HG02852 (cell line): ENCODE results near the gene VPS51.
"Not testable (repeated sequence)": the region's sequence is repeated elsewhere in the genome, so short reads cannot be mapped to it uniquely, and the experiment has no call there.

Experiments used
- ATAC-seq: cut with Tn5 transposase; IDR thresholded peaks from one replicate; pipeline ENCODE4 v1.9.1; 2021; ENCODE audit warnings: mild to moderate bottlenecking, moderate library complexity; ENCODE audit not compliant: unreplicated experiment

Gene VPS51

DNA sequence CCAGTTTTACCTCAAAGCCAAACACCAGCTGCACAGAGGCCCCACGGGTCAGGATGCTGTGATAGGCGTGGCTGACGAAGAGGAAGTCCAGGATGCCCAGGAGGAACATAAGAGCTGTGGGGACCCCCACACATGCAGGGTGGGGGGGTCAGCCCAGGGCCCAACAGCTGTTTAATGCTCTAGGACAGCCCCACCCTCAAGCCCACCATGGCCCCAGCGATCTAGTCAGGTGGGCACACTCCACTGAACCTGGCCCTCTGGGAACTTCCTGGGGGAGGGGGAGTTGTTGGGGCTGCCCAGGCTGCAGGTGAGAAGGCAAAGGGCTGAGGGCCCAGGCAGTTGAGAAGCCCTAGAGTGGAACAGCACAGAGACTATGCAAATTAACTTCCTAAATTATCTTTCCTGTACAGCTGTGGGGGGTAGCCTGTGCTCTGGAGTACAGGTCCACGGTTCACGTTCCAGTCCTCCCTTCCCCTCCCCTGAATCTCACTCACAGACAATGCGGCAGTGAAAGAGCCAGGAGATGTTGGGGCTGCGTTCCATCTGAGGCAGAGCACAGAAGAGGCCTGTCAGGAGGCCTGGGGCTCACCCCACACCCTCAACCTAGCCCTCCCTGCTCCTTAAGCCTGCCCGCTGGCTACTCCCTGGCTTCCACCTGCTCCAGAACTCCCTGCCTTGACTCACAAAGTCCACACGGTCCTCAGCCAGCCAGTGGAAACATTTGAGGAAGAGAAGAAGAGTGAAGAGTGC, 36.4 kb downstream of the VPS51 start:
- peak; percentile 54 for ATAC-seq

DNA sequence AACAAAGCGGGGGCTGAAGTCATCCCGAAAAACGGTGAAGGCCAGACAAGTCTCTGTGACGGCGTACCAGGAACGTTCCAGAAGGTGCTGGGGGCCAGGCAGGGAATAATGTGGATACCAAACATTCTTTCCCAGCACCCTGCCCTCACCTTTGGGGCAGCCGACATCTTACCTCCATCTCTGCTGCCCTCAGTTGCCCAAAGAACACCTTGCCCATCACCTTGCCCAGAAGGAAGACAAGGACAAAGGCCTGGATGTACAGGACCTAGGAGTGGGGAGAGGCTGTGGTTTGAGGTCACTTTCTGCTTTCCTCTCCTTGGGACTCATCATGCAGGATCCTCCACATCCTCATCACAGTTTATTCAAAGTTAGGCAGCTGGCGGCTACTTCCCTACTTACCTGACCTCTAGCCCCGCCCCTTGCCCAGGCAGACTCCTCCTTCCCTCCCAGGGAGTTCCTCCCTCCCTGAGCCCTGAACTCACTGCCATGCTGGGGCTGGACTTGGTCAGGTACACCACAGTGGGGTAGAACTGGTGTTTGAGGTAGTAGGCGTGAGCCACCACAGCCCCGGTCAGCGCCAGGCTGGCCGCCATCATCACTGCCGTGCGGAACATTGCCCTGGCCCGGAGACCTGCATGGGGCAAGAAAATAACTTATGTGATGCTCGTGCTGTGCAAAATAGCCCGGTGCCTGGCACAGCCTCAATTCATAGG, 37.1 kb downstream of the VPS51 start:
- no peak for ATAC-seq

DNA sequence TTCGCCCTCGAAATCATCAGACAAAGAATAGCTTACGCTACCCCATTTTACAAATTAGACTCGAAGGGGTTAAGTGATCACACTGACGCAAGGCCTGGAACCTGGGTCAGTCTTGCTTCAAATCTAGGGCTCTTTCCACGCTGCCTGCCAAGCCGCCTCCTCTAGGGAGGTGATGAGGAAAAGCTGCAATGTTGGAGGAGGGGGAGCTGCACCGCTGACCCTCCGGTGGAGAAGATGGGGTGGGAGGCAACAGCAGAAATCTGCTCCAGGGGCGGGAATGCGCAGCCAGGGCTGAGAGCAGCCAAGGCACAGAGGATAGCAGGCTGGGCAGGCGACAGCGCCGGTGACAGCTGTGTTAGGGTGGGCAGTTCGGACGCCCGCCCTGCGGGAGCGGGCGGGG, 37.7 kb downstream of the VPS51 start:
- no peak for ATAC-seq

DNA sequence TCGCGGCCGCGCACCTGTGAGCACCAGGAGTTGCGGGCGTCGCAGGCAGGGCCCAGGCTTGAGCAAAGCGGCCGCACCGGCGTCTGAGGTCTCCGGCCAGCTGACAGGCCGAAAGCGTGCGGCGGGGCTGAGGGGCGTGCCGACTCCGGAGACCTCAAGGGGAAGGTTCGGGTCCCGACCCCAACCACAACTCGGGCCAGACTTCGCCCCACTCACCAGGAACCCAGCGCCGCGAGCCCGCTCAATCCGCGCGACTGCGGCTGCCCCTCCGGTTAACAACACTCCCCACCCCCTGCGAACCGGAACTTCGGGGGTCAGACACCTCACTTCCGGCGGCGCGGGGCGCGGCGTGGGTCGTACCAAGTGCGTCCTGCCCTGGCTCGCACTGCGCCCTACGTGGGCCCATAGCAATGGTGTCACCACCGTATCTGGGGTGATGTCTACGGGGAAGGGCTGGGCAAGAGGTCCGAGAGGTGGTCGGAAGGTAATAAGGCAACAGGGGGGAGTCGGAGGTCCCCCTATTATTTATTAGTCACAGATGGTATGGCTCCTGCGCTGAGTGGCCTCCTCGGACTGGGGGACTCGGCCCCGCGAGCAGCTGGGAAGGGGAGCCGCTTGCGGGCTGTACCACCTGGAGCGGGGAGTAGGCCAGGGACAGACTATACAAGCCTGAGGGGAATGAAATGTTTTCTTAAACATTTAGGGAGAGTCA, 38.4 kb downstream of the VPS51 start, which contains the start of gene SYVN1:
Gene SYVN1, minus strand, starts transcription at position 280 of the 712 bp plus-strand sequence. CDS start 918 bp downstream, outside the sequence.
- ATAC-seq: peak; percentile 54

DNA sequence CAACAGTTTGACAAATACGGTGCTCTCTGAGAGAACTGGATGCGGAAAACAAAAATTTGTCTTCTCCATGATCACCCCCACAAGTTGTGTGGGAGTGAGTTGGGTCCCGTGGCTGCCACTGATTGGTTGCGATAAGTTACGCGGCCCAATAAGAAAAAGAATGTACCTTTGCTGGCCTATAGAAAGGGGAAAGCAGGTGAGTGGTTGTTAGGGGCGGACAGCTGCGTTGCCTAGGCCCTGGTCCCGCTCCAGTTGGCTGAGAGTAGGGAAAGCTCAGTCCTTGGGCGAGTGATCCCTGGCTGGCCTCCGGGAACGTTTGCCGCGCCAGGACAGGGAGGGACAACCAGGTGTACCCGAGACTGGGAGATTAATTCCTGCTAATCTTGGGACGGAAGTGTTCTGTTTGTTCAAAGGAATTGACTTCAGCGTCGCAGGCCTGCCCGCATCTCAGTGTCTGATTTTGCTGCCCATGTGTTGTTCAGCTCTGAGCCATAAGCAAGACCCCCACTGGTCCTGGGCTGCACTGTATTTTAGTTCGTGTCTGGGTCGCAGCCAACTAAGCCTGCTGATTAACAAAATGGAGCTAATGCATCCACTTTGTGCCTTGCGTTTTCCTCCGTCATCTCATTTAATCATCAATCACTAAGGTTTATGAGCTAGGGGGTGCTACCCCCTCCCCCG, 39.1 kb downstream of the VPS51 start:
- ATAC-seq: peak; percentile 66

DNA sequence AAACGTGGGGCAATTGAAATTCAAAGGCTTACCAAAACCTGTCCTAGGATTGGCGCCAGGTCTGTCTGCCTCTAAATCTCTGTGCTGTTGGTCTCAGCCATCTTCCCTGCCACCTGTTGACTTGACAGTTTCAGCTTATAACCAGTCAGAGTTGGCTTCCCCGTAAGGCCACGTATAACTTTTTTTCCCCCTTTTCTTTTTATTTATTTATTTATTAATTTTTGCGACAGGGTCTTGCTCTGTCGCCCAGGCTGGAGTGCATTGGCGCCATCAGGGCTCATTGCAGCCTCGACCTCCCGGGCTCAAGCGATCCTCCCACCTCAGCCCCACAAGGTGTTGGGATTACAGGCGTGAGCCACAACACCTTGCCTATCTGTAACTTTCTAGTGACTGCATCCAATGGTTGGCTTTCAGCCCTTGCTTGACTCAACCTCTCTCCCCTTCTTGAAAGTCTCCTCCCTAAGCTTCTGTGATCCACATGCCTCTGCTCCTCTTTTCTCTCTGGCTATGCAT, 39.7 kb downstream of the VPS51 start:
- ATAC-seq: no peak

DNA sequence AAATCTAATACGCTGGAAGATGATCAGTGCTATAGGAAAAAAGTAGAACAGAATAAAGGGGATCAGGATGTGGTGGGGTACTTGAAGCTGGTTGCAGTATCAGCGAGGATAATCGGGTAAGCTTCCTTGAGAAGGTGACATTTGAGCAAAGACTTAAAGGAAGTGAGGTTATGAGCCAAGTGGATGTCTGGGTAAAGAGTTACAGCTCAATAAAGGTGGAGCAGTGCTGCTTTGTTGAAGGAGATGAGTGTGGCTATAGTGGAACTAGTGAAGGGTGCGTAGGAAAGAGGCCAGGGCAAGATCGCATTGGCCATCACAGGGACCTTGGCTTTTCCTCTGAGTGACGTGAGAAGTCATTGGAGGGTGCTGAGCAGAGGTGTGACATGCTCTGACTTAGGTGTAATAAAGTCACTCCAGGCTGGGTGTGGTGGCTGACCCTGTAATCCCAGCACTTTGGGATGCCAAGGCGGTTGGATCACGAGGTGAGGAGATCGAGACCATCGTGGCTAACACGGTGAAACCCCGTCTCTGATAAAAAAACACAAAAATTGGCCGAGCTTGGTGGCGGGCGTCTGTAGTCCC, 40.6 kb downstream of the VPS51 start:
- no peak for ATAC-seq

DNA sequence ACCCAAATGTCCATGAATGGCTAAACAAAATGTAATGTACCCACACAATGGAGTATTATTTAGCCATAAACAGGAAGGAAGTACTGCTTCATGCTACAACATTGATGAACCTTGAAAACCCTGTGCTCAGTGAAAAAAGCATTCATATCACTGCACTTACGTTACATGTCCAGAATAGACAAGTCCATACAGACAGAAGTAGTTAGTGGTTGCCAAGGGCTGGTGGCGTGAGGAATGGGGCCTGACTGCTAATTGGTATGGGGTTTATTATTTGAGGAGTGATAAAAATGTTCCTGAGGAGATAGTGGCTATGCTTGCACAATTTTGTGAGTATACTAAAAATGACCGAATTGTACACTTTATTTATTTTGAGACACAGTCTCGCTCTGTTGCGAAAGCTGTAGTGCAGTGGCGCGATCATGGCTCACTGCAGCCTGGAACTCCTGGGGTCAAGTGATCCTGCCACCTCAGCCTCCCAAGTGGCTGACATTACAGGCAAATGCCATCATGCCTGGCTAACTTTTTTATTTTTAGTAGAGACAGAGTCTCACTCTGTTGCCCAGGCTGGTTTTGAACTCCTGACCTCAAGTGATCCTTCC, 46.0 kb downstream of the VPS51 start:
- ATAC-seq: no peak

DNA sequence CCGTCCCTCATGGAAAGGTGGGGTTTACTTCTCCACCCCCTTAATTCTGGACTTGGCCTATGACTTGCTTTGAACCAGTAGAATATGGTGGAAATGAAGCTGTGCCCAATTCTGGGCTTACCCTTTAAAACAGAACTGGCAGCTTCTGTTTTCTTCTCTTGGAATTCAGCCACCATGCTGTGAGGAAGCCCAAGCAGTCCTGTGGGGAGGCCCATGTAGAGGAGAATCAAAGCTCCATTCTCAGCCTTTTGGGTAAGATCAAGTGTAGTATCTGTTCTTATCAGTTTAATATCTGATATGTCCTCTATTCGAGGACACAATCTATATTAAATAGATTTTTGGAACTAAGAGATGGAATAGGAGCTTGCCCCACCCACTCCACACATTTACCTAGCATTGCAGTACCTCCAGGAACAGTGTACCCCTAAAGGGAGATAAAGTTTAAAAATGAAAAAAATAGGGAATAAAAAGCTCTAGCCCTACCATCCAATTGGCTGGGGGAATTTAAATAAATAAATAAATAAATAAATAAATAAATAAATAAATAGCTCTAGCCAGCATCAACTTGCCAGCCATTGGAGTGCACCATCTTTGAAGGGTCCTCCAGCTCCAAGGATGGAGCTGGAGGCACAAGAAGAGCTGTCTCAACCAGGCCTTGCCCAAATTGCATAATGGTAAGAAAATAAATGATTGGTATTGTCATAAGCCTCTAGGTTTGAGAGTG, 51.5 kb downstream of the VPS51 start:
- ATAC-seq: no peak

DNA sequence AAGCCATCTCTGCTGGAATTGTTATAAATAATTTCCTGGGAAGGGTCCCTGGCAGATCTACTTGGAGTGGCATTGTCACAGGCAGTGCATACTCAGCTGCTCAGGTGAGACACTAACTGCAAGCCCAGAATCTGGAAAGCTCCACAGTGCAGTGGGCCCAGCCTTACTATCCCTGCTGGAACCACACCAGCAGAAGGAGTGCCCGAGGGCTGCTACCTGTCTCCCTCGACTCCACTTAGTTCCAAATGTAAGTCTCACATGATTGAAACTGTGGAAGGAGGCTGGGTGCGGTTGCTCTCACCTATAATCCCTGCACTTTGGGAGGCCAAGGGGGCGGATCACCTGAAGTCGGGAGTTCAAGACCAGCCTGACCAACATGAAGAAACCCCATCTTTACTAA, 52.6 kb downstream of the VPS51 start:
- ATAC-seq: no peak

DNA sequence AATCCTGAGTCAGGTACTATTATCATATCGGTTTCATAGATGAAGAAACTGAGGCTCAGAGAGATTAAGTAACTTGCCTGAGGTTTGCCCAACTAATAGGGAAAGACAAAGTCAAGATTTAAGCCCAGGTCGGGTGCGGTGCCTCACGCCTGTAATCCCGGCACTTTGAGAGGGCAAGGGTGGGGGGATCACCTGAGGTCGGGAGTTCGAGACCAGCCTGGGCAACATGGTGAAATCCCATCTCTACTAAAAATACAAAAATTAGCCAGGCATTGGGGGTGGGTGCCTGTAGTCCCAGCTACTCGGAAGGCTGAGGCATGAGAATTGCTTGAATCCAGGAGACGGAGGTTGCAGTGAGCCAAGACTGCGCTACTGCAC, 54.1 kb downstream of the VPS51 start:
- not testable (repeated sequence) for ATAC-seq

DNA sequence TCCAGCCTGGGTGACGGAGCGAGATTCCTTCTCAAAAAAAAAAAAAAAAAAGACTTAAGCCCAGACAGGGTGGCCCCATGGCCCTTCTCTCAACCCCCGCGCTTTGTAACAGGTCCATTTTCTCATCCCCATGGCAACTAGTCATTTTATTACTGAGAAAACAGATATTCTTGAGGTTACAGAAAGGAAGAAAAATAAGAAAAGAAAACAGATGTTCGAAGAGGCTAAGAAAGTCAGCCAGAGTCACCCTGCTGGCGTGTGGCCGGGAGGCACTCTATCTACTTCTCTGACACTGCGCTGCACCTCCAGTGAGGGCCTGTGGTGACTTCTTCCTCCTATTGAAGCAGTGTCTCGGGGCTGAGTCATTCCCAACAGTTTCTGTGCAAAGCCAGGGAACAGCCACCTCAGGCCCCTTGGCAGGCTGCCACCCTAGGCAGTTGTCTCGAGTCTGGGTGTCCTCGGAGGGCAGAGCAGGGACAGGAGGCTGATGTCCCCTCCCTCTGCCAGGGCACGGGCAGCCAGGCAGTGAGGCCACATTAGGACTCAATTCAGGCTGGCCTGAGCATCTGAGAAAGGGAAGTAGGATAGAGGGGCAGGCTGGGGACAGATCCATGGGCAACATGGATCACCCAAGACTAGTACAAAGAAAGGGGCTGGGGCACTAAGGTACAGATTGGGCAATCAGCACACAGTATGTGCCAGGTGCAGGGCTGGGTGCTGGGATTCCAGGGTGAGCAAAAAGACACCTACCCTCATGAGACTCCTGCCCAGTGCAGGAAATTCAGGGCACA, 54.7 kb downstream of the VPS51 start:
- ATAC-seq: no peak

DNA sequence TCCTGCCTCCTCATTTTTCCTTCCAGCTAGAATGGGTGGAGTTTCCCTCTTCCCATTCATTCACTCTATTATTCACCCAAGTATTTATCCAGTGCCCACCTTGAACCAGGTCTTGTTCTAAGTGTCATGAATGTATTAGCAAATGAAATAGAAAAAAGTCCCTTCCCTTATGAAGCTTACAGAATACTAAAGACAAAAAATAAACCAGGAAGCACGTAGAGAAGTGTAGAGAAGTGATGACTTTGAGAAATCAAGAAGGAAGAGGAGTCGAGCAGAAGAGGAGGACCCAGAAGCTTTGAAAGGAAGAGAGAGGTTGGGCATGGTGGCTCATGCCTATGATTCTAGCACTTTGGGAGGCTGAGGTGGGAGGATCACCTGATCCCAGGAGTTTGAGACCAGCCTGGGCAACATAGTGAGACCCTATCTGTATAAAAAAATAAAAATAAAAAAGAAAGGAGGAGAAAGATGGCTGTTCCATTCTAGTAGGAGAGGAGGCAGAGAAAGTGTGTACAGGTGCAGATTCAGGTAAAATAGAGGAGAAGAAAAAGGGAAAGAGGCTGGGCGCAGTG, 55.4 kb downstream of the VPS51 start:
- no peak for ATAC-seq

DNA sequence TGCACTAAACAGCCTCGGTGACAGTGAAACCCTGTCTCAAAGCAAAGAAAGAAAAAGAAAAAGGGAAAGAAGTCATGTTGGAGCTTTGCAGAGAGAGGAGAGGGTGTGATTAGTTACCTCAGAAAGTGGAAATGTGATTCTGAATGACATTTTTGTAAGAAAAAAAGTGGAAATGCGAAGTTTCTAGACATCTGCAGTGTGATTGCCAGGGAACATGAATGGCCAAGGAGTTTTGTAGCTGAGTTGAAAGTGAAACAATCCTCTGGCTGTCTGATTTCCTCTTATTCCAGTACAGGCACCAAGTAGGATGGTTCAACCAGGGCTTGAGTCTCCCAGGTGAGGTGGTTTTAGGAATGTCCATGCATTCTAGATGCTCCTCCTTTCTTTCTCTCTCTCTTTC, 56.1 kb downstream of the VPS51 start:
- no peak for ATAC-seq

DNA sequence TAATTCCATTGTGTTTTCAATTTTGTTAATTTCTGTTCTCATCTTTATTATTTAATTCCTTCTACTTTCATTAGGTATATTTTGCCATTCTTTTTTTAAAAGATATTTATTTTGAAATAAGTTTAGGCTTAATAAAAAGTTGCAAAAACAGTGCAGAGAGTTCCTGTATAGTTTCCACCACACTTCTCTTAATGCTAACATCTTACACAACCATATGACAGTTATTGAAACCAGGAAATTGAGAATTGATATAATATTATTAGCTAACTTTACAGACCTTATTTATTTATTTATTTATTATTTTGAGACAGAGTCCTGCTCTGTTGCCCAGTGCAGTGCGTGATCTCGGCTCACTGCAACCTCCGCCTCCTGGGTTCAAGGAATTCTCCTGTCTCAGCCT, 60.2 kb downstream of the VPS51 start:
- no peak for ATAC-seq

DNA sequence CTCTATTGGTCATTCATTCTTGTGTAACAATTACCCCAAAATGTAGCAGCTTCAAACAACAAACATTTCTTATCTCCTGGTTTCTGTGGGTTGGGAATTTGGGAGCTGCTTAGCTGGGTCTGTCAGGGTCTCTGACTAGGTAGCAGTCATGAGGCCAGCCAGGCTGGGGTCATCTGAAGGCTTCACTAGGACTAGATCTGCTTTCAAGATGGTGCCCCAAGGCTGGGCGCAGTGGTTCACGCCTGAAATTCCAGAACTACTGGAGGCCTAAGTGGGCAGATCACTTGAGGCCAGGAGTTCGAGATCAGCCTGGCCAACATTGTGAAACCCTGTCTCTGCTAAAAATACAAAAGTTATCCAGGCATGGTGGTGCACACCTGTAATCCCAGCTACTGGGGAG, 60.9 kb downstream of the VPS51 start:
- ATAC-seq: no peak

DNA sequence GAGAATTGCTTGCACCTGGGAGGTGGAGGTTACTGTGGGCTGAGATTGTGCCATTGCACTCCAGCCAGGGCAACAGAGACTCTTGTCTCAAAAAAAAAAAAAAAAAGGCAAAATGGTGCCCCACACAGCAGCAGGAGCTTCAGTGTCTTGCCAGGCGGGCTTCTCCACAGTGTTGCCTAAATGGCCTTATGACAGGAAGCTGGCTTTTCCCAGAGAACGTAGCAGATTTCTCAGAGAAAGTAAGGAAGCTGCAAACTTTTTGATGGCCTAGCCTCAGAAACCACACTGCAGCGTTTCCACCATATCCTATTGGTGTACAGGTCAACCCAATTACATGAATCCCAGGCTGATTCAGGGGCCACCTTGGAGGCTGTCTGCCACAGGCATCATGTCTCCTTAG, 61.3 kb downstream of the VPS51 start:
- ATAC-seq: no peak

DNA sequence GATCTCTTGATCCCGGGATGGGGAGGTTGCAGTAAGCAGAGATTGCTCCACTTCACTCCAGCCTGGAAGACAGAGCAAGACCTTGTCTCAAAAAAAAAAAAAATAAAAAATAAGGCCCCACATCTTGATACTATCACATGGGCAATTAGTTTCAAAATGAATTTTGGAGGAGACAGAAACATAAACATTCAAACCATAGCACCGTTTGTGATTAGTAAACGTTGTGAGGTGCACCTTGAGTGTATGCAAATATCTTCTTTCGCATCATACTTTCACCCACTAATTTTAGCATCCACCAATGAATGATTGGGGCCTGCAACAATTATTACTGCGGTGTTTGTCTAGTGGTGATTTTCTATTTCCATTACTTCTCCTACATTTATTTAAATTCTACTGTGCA, 63.0 kb downstream of the VPS51 start:
- no peak for ATAC-seq

DNA sequence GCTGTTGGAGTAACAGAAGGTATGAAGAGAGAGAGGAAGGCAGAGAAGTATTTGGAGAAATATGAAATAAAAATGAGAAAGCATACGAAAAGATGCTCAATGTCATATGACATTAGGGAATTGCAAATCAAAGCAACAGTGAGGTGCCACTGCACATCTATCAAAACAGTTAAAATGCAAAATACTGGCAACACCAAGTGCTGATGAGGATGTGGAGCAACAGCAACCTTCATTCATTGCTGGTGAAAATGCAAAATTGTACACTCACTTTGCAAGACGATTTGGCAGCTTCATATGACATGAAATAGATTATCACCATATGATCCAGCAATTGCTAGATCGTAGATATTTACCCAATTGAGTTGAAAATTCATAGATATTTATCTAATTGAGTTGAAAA, 64.6 kb downstream of the VPS51 start:
- ATAC-seq: no peak
